HepG2 (cell line): ENCODE results near the gene USH2A. TPM values are rescaled to one million over a fixed set of nuclear protein-coding genes. Genes with fewer than 3 reads are reported as not detected.

Experiments used
- ATAC-seq: fragments of 200-7000 bp; cut with Tn5 transposase; 3 replicates; pipeline ENCODE4 v1.9.1; 2020; ENCODE audit warnings: mild to moderate bottlenecking, moderate library complexity
- BruUV-seq: library from RNA; stranded (reverse); fragments of 400-500 nt; replicated peaks from 2 replicates; lab custom pipeline; 2021; lab: Mats Ljungman, UMichigan
- CTCF ChIA-PET: fragments of 300-600 bp; formaldehyde crosslinking; extraction: SDS; loops from one replicate; lab custom pipeline; 2021; ENCODE audit warnings: low total read pairs, inconsistent platforms, low intra/inter-chr PET ratio; lab: Yijun Ruan, JAX
- POLR2A ChIA-PET: fragments of 350-600 bp; sonication (Branson Sonifier 250); formaldehyde crosslinking; loops from one replicate; lab custom pipeline; 2020; ENCODE audit warnings: antibody characterized with exemption, inconsistent platforms; lab: Yijun Ruan, JAX
- DNase-seq: peaks from one replicate; pipeline ENCODE4 v3.0.0-alpha.2; 2015; ENCODE audit warnings: low spot score
- FAIRE-seq: peaks from 3 replicates; lab custom pipeline; 2011; peaks lifted over from hg19 to GRCh38; lab: Jason Lieb, UNC
- H2AFZ ChIP-seq: one replicate; pipeline ENCODE4 v1.6.1; 2011; ENCODE audit warnings: low read length, inconsistent platforms
- H3K27ac ChIP-seq: fragments of 300-600 bp; 3 replicates; pipeline ENCODE4 v1.8.0; 2011; ENCODE audit warnings: mixed run types, mild to moderate bottlenecking, mixed read lengths, low read length, inconsistent platforms; ENCODE audit not compliant: insufficient read depth; ENCODE audit errors: extremely low read length
- H3K27me3 ChIP-seq, 2 experiments: fragments of 200-600 bp in 1 of 2; 2 replicates in 1 of 2; 3 replicates in 1 of 2; pipeline versions ENCODE4 v1.6.0 to v1.8.0; 2011; ENCODE audit warnings: low read length in 2 of 2, mild to moderate bottlenecking in 2 of 2, moderate library complexity in 2 of 2, inconsistent platforms in 1 of 2; ENCODE audit not compliant: insufficient read depth in 2 of 2, control insufficient read depth in 1 of 2
- H3K36me3 ChIP-seq, 2 experiments: fragments of 200-600 bp in 1 of 2; replicated peaks in 1 of 2; 2 replicates in 1 of 2; 3 replicates in 1 of 2; pipeline versions ENCODE4 v1.5.1 to v1.8.0; 2011; ENCODE audit warnings: low read length in 2 of 2, inconsistent platforms in 1 of 2; ENCODE audit not compliant: insufficient read depth in 2 of 2, control insufficient read depth in 1 of 2
- H3K4me1 ChIP-seq: 2 replicates; pipeline ENCODE4 v1.5.1; 2012; ENCODE audit warnings: low read length, inconsistent platforms; ENCODE audit not compliant: insufficient read depth
- H3K4me2 ChIP-seq: 2 replicates; pipeline ENCODE4 v1.6.0; 2011; ENCODE audit warnings: low read depth, low read length, inconsistent platforms
- H3K4me3 ChIP-seq, 3 experiments: fragments of 200-600 bp in 1 of 3; sonication (generic), shearing (Covaris generic) in 1 of 3; replicated peaks in 1 of 3; 2 replicates each; pipeline ENCODE4 v1.5.1; 2011 to 2016; ENCODE audit warnings: low read length in 3 of 3, inconsistent platforms in 2 of 3, low read depth in 2 of 3, mild to moderate bottlenecking in 2 of 3, control low read depth in 1 of 3, mixed read lengths in 1 of 3; ENCODE audit not compliant: insufficient read depth in 1 of 3
- H3K79me2 ChIP-seq: one replicate; pipeline ENCODE4 v1.6.1; 2011; ENCODE audit warnings: low read length, inconsistent platforms; ENCODE audit not compliant: insufficient read depth
- H3K9ac ChIP-seq: 2 replicates; pipeline ENCODE4 v1.6.0; 2011; ENCODE audit warnings: mild to moderate bottlenecking, low read depth, low read length, inconsistent platforms; ENCODE audit not compliant: insufficient read depth
- H3K9me3 ChIP-seq: 2 replicates; pipeline ENCODE4 v1.5.1; 2012; ENCODE audit warnings: mild to moderate bottlenecking, low read length
- H4K20me1 ChIP-seq: 2 replicates; pipeline ENCODE4 v1.6.0; 2011; ENCODE audit warnings: inconsistent platforms, mild to moderate bottlenecking, low read length, moderate library complexity; ENCODE audit not compliant: insufficient read depth
- CCAR2 ChIP-seq: fragments of 200-400 bp; formaldehyde crosslinking; optimal IDR thresholded peaks from 2 replicates; pipeline ENCODE3; 2018; ENCODE audit warnings: low read depth, mild to moderate bottlenecking, low read length, moderate library complexity
- GPN1 ChIP-seq: sonication (generic); formaldehyde crosslinking; IDR thresholded peaks from 2 replicates; pipeline ENCODE4 v1.5.1; 2020; ENCODE audit warnings: missing genetic modification reagents, borderline replicate concordance
- HMGA1 ChIP-seq: sonication (generic); formaldehyde crosslinking; conservative IDR thresholded peaks from 2 replicates; pipeline ENCODE4 v1.4.0; 2020; ENCODE audit warnings: missing genetic modification reagents
- RFX3 ChIP-seq: IDR thresholded peaks from 2 replicates; pipeline ENCODE4 v1.6.1; 2016; ENCODE audit warnings: missing biosample characterization, missing genetic modification reagents
- SMAD3 ChIP-seq: sonication (generic); formaldehyde crosslinking; IDR thresholded peaks from 2 replicates; pipeline ENCODE4 v1.4.0; 2020; ENCODE audit warnings: missing genetic modification reagents
- SYNCRIP ChIP-seq: fragments of 200-400 bp; formaldehyde crosslinking; IDR thresholded peaks from 2 replicates; pipeline ENCODE4 v1.6.1; 2018; ENCODE audit warnings: mild to moderate bottlenecking, low read depth, low read length; ENCODE audit not compliant: insufficient read depth
- TOPORS ChIP-seq: sonication (generic); formaldehyde crosslinking; IDR thresholded peaks from 2 replicates; pipeline ENCODE4 v1.8.0; 2023; ENCODE audit warnings: mild to moderate bottlenecking, missing genetic modification reagents
- ZNF3 ChIP-seq: IDR thresholded peaks from 2 replicates; pipeline ENCODE4 v1.7.0; 2017; ENCODE audit warnings: inconsistent platforms
- ZNF451 ChIP-seq: sonication (generic); formaldehyde crosslinking; IDR thresholded peaks from 2 replicates; pipeline ENCODE4 v1.5.0; 2020; ENCODE audit warnings: mild to moderate bottlenecking, missing genetic modification reagents
- WGBS: methylation state at CpG from one replicate; pipeline ENCODE4 v1.1.6; 2017; ENCODE audit warnings: low lambda C conversion rate; 5-methylcytosine and 5-hydroxymethylcytosine counted together
- in situ Hi-C: cut with HindIII; loops from 2 replicates; pipeline ENCODE4 v1.10.0; 2017; ENCODE audit warnings: low pct_unique_long_range_greater_than_20kb; ENCODE audit not compliant: extremely low pct_ligation_motif_present
- intact Hi-C: fragments of 100-400 bp; cut with micrococcal nuclease; formaldehyde crosslinking; loops from one replicate; pipeline ENCODE4 v1.10.0; 2022; ENCODE audit not compliant: unreplicated experiment
- polyA plus RNA-seq, 8 experiments: library from polyadenylated mRNA; depleted of rRNA in 3 of 8; stranded (reverse) in 7 of 8; unstranded in 1 of 8; fragments of >200 nt; fragmentation: Illumina TruSeq in 4 of 8; extraction: Trizol in 4 of 8; gene quantifications; 2 replicates each; pipeline versions ENCODE4 v1.2.1 to v1.2.3, GENCODE V29; 2011 to 2016; ENCODE audit warnings: low read depth in 4 of 8, missing spikeins in 1 of 8, mixed read lengths in 1 of 8; ENCODE audit not compliant: insufficient read depth in 1 of 8
- total RNA-seq, 5 experiments: library from RNA; depleted of rRNA; stranded (reverse); fragments of >200 nt; fragmentation: Illumina TruSeq; extraction: Trizol; gene quantifications; 2 replicates each; pipeline ENCODE4 v1.2.3, GENCODE V29; 2016; ENCODE audit warnings: low read depth in 1 of 5
- TF ChIP-seq, protein P1 (sequence below): sonication (generic); formaldehyde crosslinking; IDR thresholded peaks from 2 replicates; pipeline ENCODE4 v1.5.1; 2020; ENCODE audit warnings: missing genetic modification reagents, mild to moderate bottlenecking, borderline replicate concordance
- TF ChIP-seq, protein P2 (sequence below): sonication (generic); formaldehyde crosslinking; IDR thresholded peaks from 2 replicates; pipeline ENCODE4 v1.5.0; 2020; ENCODE audit warnings: mild to moderate bottlenecking, missing genetic modification reagents, borderline replicate concordance
- TF ChIP-seq, protein P3 (sequence below): sonication (generic); formaldehyde crosslinking; IDR thresholded peaks from 2 replicates; pipeline ENCODE4 v1.9.0; 2021; ENCODE audit warnings: missing genetic modification reagents, mild to moderate bottlenecking, borderline replicate concordance
- TF ChIP-seq, protein P4 (sequence below): sonication (generic); formaldehyde crosslinking; IDR thresholded peaks from 2 replicates; pipeline ENCODE4 v1.8.1; 2023; ENCODE audit warnings: mild to moderate bottlenecking, missing genetic modification reagents, borderline replicate concordance
- TF ChIP-seq, protein P5 (sequence below): IDR thresholded peaks from 2 replicates; pipeline ENCODE4 v1.6.1; 2016; ENCODE audit warnings: low read depth, control low read depth

Gene USH2A
- total and polyA plus RNA-seq, 2 of the 13 experiments (the other 11 are each of a cell fraction or from before 2014, with no cell fraction given) = 0.02 TPM; not detected in 1

DNA sequence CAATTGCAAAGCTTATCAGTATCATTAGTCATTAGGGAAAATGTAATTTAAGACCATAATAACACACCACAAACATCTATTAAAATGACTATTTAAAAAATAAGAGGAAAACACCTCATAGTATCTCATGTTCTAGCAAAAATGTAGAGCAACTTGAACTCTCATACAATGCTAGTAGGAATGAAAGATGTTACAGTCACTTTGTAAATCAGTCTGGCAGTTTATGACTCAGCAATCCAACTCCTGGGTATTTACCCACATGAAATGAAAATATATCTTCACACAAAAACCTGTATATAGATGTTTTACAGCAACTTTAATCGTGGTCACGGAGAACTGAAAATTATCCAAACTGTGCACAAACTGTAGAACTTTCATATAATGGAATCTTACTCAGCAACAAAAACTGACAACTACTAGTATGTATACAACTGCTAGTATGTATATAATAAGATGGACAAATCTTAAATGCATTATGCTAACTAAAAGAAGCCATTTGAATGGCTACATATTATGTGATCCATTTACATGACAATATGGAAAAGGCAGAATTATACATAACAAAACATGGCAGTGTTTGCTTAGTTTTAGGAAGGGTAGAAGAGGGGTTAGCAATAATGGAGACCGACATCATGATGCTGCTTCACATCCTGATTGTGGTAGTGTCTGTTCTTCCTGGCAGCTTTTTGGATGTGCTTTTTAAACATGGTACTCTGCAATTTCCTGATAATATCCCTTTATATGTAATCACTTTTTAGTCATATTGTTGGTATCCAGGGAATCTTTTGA is 589.1 kb downstream of the USH2A start (continued):
- TF ChIP-seq, protein P1, sequence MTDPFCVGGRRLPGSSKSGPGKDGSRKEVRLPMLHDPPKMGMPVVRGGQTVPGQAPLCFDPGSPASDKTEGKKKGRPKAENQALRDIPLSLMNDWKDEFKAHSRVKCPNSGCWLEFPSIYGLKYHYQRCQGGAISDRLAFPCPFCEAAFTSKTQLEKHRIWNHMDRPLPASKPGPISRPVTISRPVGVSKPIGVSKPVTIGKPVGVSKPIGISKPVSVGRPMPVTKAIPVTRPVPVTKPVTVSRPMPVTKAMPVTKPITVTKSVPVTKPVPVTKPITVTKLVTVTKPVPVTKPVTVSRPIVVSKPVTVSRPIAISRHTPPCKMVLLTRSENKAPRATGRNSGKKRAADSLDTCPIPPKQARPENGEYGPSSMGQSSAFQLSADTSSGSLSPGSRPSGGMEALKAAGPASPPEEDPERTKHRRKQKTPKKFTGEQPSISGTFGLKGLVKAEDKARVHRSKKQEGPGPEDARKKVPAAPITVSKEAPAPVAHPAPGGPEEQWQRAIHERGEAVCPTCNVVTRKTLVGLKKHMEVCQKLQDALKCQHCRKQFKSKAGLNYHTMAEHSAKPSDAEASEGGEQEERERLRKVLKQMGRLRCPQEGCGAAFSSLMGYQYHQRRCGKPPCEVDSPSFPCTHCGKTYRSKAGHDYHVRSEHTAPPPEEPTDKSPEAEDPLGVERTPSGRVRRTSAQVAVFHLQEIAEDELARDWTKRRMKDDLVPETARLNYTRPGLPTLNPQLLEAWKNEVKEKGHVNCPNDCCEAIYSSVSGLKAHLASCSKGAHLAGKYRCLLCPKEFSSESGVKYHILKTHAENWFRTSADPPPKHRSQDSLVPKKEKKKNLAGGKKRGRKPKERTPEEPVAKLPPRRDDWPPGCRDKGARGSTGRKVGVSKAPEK (CRISPR knock-in tag) = no peak
- TF ChIP-seq, all 625 proteins: peak for 0

DNA sequence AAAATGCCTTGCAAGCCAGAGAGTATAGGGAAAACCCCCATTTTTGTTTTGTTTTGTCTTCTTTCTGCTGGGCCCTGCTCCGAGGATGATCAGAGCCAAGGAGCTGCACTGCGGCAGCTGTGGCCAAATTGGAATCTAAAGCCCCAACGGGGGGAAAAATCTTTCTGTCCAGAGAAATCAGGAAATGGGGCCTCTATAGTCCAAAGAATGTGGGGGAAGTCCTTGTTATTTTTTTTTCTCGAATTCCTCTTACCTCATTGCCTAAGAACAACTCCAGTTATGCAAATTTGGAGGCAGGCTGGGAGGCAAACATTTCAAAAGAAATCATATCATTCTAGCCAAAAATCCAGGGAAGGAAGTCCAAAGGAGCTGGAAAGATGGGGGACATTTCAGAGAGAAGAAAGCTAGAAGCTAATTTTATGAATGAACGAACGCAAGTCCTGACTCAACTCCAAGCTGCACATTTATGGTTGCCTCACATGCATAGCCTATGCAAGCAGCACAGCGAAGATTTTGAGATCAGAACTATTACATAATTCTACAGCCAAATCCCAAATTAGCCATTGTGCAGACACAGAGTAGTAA is 592.9 kb downstream of the USH2A start:
- in situ Hi-C loops (no loop called here), intact Hi-C loops (no loop called here)
- no peak for DNase-seq
- POLR2A ChIA-PET = no interaction called here
- Histone ChIP-seq H3K36me3 (no peaks in the 10 kb centered on the region), H3K27ac (no peak overlapping the region), H3K79me2 (no peaks in the 10 kb centered on the region), H3K9ac (no peak overlapping the region), H3K4me2 (no peak overlapping the region), H3K4me3 (no peak overlapping the region), H3K4me1 (no peaks in the 10 kb centered on the region), H4K20me1 (no peaks in the 10 kb centered on the region), H3K27me3 (no peaks in the 10 kb centered on the region; a peak in 1 of 5 replicates), H3K9me3 (peaks cover 49% of the 10 kb centered on the region), H2AFZ (no peak overlapping the region)
- FAIRE-seq = no peak
- no peak for ATAC-seq
- WGBS = 21% methylated on average over 7 of the region's 7 CpGs
- no TSS peak for BruUV-seq
- CTCF ChIA-PET = no interaction called here
- no peak for TF ChIP-seq RFX3 (CRISPR knock-in tag)
- TF ChIP-seq, protein P2, sequence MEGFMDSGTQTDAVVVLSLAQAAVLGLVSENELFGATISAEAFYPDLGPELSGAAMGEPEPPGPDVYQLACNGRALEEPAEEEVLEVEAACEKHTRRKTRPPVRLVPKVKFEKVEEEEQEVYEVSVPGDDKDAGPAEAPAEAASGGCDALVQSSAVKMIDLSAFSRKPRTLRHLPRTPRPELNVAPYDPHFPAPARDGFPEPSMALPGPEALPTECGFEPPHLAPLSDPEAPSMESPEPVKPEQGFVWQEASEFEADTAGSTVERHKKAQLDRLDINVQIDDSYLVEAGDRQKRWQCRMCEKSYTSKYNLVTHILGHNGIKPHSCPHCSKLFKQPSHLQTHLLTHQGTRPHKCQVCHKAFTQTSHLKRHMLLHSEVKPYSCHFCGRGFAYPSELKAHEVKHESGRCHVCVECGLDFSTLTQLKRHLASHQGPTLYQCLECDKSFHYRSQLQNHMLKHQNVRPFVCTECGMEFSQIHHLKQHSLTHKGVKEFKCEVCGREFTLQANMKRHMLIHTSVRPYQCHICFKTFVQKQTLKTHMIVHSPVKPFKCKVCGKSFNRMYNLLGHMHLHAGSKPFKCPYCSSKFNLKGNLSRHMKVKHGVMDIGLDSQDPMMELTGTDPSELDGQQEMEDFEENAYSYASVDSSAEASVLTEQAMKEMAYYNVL (CRISPR knock-in tag) = no peak
- TF ChIP-seq, protein P3, sequence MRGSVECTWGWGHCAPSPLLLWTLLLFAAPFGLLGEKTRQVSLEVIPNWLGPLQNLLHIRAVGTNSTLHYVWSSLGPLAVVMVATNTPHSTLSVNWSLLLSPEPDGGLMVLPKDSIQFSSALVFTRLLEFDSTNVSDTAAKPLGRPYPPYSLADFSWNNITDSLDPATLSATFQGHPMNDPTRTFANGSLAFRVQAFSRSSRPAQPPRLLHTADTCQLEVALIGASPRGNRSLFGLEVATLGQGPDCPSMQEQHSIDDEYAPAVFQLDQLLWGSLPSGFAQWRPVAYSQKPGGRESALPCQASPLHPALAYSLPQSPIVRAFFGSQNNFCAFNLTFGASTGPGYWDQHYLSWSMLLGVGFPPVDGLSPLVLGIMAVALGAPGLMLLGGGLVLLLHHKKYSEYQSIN (CRISPR knock-in tag) = no peak
- TF ChIP-seq HMGA1 (CRISPR knock-in tag) = no peak
- no peak for TF ChIP-seq CCAR2
- no peak for TF ChIP-seq TOPORS
- no peak for TF ChIP-seq SYNCRIP
- no peak for TF ChIP-seq ZNF3
- TF ChIP-seq, protein P4, sequence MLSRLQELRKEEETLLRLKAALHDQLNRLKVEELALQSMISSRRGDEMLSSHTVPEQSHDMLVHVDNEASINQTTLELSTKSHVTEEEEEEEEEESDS (CRISPR knock-in tag) = no peak
- no peak for TF ChIP-seq GPN1 (CRISPR knock-in tag)
- no peak for TF ChIP-seq SMAD3 (CRISPR knock-in tag)
- TF ChIP-seq ZNF451 (CRISPR knock-in tag) = no peak
- TF ChIP-seq, protein P5, sequence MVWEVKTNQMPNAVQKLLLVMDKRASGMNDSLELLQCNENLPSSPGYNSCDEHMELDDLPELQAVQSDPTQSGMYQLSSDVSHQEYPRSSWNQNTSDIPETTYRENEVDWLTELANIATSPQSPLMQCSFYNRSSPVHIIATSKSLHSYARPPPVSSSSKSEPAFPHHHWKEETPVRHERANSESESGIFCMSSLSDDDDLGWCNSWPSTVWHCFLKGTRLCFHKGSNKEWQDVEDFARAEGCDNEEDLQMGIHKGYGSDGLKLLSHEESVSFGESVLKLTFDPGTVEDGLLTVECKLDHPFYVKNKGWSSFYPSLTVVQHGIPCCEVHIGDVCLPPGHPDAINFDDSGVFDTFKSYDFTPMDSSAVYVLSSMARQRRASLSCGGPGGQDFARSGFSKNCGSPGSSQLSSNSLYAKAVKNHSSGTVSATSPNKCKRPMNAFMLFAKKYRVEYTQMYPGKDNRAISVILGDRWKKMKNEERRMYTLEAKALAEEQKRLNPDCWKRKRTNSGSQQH (CRISPR knock-in tag) = no peak
